ENCODE measurements around the gene AATK. TPM values are rescaled to one million over a fixed set of nuclear protein-coding genes. Genes with fewer than 3 reads are reported as not detected.

The AATK gene
- polyA plus RNA-seq, 3 donors, result 3.9 to 13.2 (median 5.2) TPM

DNA sequence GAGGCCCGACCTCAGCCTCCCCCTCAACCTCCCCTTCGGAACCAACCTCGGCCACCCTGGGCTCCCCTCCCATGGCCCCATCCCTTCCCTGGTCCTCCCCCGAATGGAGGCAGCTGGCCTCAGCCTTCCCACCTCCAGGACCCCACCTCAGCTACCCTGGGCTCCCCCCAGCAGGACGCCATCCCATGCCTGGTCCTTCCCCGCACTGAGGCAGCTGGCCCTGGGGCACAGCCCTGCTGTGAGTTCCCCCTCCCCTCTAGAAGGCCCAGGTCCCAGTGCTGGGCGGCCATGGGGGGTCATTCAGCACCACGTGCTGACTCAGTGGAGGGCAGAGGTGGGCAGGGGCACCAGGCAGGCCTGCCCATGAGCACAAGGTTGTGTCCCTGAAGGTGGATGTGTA is 29.7 kb downstream of the AATK start:
- 71 to 86% (median 80%) methylated on average over 8 of the region's 8 CpGs for WGBS, 3 donors

DNA sequence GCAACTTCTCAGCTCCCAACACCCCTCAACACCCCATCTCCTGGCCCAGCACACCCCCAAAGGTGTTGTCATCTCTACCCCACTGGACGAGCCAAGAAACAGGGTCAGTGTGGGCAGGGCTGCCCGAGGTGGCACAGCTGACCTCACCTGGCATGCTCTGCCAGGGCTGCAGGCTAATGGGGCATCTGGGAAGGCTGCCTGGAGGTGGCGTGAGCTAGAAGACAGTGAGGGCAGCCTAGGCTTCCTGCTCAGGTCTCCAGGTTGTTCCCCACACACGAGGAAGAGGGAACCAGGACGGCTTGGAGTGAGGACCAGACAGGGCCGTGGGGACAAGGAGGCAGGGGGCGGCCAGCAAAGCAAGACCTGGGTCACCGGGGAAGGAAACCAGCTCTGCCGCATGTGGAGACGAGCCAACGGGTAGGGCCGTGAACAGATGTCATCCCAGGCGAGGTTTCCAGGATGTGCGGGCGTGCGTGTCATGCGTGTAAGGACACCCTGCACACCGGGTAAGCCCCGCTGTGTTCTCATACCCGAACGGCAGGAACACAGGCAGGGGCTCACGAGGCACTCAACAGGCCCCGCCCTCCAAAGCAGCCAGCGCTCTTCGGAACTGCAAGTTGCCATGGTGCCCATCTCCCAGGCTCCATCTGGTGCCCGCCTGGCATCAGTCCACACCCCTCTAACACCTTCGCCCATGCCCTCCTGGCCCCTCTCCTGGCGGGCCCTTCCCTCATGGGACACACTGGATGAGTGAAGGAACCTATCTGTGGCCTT is 30.3 kb downstream of the AATK start:
- no peak overlapping the region for H3K27ac ChIP-seq (ENCODE audit: low read depth, low read length)
- WGBS, 3 donors, result 69 to 85% (median 78%) methylated on average over 24 to 28 of the region's 28 CpGs

More for the DNA sequence above, 29.7 kb downstream of the AATK start:
- no peak overlapping the region for H3K27ac ChIP-seq (ENCODE audit: low read depth, low read length)

DNA sequence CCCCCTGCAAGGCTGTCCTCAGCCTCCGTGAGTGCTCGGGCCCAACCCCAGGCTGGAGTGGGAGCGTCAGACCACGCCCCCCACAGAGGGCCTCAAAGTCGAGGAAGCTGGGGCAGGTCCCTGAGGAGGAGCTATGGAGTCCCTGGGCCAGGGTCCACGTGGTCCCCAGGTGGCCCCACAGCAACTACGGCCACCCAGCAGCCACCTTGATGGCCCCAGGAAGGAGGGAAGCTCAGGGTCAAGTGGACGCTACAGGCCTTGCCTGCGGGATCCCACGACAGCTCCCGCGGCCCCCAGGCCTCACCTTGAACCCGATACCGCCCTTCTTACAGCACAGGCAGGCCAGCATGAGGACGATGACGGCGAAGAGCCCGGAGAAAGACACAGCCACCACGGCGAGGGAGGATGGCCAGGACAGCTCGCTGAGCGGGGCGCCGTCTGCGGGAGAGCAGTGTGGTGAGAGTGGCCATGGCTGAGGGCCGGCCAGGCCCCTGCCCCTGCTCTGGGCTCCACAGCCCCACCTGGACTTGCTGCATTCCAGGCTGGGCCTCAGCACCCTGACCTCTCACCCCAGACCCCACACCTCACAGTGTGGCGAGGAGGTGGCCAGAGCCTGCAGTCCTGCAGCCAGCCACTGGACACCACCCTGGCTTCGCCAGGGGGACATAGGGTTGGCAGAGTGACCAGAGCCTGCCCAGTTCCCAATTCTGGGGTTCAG is 31.8 kb downstream of the AATK start:
- H3K27ac ChIP-seq (ENCODE audit: low read depth, low read length), result no peak overlapping the region

DNA sequence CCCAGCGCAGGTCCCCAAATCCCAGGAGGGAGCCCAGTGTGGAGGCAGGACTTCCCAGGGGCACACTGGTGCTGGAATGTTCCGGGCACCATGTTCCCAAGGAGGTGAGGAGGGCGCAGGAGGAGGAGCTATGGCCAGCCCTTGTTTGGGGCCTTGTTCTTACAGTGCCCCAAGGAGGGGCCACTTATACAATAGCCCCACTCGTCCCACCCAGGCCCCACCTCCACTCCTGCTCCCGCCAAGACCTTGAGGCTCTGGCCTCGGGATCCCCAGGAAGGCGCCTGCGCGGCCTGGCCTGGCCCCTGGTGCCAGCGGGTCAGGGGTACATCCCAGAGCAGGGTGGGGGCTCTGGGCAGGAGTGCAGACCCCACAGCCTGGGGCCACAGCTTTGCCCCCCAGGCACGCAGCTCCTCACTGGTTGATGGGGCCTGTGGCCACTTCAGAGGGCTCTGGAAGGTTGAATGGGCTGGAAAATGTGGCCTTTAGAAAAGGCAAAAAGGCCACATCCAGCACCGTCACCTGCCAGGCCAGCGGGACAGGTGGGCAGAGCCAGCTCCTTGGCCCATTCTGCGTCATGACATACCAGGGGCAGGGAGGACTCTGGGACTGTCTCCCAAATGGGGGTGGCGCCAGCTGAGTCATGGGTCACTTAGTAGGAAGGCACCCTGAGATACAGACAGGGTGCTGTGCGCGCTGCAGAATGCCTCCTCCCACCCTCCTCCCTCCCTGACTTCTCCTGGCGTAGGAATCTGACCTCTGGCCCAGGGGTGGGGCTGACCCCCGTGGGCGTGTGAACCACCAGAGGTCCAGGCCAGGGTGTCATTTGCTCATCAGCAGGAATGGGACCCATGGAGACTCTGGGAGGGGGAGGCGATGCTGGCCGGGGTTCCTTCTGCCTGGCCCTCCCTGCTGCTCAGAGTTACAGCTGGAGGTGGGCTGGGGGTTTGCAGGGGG is 33.0 kb downstream of the AATK start:
- 82 to 87% (median 82%) methylated on average over 21 to 22 of the region's 22 CpGs for WGBS, 3 donors
- H3K27ac ChIP-seq (ENCODE audit: low read depth, low read length), result no peak overlapping the region

More for the DNA sequence above, 31.8 kb downstream of the AATK start:
- WGBS, 3 donors, result 80 to 85% (median 83%) methylated on average over 26 to 28 of the region's 28 CpGs

DNA sequence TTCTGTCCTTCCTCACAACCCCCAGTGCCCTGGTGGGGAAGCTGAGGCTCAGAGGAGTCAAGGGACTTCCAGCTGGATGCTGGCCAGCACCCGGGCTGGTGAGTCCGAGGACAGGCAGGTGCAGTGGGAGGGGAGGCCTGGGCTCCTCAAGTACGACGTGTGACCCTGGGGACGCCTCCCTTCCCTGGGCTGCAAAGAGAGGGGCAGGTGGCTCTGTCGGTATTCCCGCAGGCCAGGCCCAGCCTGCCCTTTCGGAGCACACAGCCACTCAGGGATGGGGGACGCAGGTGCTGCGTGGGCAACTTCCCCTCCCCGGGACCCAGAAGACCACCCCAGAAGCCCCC is 33.9 kb downstream of the AATK start:
- 46 to 85% (median 69%) methylated on average over 9 to 11 of the region's 11 CpGs for WGBS, 3 donors
- no peak overlapping the region for H3K27ac ChIP-seq (ENCODE audit: low read depth, low read length)

DNA sequence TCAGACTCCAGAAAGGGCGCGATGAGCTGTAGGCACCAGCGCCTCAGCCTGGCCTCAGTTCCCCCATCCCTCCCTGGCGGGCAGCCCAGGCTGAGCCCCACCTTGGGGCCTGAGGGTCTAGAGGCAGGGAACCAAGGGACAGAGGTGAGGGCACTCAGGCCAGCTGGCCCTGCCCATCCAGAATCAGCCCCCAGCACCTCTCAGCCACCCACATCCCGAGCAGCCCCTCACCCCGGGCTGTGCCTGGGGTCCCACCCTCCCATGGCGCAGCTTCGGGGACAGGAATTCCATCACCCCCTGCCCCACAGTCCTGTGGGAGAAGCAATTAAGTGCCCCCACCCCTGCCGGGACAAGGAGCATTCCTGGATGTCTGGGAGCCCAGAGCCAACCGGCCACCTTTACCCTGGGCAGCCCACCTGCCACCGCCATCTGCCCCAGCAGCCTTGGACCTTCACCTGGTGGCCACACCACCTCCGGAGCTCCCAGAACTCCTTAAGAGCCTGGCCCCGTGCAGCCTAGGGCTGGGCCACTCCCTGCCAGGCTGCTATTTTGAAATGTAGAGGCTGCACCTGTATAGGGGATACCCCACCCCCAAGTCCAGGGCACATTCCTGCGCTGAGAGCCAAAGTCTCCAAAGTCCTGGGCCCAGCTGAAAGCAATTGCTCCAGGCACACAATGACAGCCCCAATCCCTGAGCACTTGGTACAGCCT is 34.4 kb downstream of the AATK start:
- WGBS, 3 donors, result 69 to 93% (median 81%) methylated on average over 13 to 14 of the region's 14 CpGs

DNA sequence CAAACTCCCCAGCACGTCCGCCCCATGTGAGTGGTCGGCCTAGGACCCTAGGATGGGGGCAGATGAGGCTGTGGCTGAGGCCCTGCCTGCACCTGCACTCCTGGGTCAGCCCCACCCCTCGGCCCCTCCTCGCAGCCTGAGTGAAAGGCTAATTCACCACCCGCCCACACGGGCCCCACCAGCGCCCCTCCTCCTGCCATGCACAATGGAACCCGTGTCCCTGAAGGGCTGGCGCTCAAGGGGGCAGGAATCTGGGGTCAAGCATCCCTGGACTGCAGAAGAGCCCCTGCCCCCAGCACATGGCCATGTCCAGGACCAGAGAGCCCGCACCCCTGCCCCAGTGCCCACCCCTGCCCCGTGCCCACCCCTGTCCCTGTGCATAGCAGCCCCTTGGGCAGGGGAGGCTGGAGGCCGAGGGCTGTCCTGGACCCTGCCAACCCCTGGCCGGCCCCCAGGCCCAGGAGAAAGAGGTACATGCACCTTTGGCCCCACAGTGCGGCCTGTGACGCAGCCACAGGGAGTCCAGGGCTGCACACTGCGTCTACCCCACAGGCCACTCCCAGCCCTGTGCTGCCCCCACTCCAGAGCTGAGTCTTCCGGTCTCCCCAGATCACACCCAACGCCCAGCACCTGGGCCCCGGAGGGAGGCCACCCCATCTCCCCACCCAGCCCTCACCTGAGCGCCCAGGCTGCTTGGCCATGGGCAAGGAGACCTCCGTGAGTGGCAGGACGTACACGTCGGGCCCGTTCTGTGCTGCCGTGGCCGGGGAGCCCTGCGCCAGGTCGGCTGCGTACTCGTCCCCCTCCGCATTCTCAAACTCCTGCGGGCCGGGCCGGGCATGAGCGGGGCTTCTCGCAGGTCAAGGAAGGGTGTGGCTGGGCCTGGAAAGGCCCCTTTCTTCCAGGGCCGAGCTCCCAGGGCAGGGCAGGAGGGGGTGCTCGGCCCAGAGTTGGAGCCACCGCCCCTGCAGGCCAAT is 35.3 kb downstream of the AATK start:
- no peak overlapping the region for H3K27ac ChIP-seq (ENCODE audit: low read depth, low read length)
- WGBS, 3 donors, result 87 to 91% (median 89%) methylated on average over 36 to 41 of the region's 41 CpGs

More for the DNA sequence above, 34.4 kb downstream of the AATK start:
- H3K27ac ChIP-seq (ENCODE audit: low read depth, low read length), result no peak overlapping the region

DNA sequence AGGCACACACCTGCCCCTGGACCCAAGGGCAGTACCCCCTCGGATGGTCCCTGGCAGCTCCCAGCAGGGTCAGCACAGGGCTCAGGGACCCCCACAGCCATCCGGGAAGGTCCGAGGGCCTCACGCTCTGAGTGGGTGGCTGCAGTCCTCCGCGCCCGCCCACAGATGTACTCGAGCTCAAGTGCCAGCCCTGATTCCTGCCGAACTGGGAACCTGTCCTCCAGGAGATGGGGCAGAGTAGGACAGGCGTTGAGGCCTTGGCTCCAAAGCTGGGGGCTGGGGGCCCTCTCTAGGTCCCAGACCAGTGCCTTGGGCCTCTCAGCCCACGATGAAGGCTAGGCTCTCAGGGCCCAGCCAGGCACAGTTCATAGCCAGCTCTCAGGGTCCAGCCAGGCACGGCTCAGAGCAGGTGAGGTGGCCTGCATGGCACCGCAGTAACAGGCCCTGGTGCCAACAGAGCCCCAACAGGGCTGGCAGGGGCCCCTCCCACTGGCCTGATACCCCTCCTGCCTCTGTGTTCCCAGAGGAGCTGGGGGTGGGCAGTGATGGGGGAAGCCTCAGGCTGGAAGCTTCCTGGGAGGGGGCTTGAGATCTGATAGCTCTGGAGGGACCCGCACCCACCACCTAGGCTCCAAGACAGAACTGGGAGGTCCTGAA is 36.2 kb downstream of the AATK start:
- 76 to 89% (median 83%) methylated on average over 14 of the region's 14 CpGs for WGBS, 3 donors
- H3K27ac ChIP-seq (ENCODE audit: low read depth, low read length), result no peak overlapping the region

DNA sequence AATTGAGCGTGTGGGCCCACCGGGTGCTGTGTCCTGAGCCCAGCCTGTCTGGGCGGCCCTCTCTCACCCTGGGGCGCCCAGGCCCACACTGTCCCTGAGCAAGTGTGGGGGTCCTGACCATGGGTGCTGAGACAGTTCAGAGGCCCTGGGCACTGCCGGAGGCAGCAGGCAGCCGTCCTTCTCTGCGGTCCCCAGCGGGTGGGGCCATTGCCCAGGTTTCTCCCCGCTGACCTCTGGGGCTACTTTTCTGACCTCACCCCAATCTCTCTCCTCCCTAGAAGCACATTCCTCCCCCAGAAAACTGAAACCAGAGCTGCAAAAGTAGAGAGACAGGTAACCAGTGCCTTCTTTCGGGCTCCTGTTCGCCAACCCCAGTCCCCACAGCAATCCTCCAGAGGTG is 36.7 kb downstream of the AATK start:
- WGBS, 3 donors, result 91 to 94% (median 91%) methylated on average over 10 to 11 of the region's 11 CpGs
- no peak overlapping the region for H3K27ac ChIP-seq (ENCODE audit: low read depth, low read length)

DNA sequence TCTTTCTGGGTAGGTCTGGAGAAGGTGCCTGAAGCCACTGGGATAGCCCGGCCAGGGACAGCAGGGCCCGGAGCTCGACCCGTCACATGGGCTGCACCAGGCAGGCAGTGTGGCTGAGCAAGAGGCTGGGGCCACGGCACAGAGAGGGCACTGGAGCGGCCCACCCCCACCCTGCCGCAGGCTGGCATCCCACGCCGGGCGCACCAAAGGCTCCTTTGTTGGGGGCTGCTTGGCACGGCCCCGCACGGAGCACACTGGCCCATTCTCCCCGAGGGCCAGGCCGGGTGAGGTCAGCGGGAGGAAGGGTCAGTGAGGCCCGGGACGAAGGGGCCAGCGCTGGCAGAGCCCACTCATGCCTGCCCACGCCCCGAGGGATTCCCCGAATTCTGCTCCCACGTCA is 37.2 kb downstream of the AATK start:
- no peak overlapping the region for H3K27ac ChIP-seq (ENCODE audit: low read depth, low read length)
- 87 to 90% (median 89%) methylated on average over 23 of the region's 23 CpGs for whole genome bisulfite sequencing, 3 donors

DNA sequence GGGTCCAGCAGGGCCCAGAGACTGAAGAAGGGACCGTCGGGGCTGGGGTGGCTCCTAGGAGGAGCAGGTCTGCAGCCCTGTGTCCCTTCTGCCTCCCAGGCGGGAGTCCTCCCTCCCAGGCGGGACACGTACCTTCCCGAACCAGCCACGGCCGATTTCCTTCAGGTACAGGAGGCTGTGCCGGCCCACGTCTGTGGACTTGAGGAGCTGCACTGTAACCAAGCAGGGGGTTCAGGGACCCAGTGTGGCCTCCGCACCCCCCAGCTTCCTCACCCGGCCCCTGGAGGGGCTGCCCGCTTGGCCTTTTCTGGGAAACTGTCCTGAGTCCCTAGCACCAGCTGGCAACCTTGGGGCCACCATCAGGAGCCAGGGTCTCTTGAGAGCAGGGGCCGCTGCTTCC is 37.7 kb downstream of the AATK start:
- 85 to 91% (median 86%) methylated on average over 14 of the region's 14 CpGs for WGBS, 3 donors
- no peak overlapping the region for H3K27ac ChIP-seq (ENCODE audit: low read depth, low read length)

DNA sequence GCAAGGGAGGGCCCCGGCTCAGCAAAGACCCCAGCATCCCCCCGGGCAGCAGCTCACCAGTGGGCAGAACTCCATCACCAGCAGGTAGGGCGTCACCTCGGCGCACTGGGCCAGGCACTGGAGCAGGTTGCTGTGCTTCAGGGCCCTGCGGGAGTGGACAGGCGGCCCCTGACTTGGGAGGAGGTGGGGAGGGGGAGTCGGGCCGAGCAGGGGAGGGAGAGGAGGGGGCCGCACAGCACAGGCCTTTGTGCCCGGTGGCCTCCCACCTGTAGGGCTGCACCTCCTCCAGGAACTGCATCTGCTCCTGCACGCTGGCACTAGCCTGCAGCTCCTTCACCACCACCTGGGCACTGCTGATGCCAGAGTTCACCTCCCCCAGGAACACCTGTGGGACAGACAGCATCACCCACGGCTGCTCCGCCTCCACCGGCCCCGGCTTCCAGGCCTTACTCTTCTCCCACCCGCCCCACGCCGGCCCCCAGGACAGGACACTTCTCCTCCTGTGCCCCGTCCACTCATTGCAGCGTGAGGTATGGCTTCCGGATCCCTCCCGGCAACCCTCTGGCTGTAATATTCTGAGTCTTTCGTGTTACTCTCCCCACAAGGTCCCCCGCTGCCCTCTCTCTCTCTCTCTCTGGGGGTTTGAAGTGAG is 38.4 kb downstream of the AATK start:
- no peak overlapping the region for H3K27ac ChIP-seq (ENCODE audit: low read depth, low read length)
- 78 to 83% (median 82%) methylated on average over 21 to 25 of the region's 25 CpGs for WGBS, 3 donors

DNA sequence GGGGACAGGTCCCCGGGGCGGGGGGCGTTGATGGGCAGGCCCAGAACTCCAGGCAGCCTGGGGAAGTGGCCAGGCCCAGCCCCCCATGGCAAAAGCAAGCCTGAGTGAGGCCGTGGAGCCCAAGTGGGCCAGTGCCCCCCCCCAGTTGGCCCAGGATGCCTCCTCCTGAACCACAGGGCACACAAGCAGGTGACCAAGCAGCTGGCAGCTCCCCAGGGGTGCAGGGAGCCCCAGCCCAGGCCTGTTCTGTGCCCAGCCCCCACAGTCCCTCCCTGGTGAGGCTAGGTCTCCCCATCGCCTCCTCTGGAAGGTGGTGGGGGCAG is 38.9 kb downstream of the AATK start:
- no peak overlapping the region for H3K27ac ChIP-seq (ENCODE audit: low read depth, low read length)
- WGBS, 3 donors, result 56 to 83% (median 61%) methylated on average over 4 to 5 of the region's 5 CpGs

DNA sequence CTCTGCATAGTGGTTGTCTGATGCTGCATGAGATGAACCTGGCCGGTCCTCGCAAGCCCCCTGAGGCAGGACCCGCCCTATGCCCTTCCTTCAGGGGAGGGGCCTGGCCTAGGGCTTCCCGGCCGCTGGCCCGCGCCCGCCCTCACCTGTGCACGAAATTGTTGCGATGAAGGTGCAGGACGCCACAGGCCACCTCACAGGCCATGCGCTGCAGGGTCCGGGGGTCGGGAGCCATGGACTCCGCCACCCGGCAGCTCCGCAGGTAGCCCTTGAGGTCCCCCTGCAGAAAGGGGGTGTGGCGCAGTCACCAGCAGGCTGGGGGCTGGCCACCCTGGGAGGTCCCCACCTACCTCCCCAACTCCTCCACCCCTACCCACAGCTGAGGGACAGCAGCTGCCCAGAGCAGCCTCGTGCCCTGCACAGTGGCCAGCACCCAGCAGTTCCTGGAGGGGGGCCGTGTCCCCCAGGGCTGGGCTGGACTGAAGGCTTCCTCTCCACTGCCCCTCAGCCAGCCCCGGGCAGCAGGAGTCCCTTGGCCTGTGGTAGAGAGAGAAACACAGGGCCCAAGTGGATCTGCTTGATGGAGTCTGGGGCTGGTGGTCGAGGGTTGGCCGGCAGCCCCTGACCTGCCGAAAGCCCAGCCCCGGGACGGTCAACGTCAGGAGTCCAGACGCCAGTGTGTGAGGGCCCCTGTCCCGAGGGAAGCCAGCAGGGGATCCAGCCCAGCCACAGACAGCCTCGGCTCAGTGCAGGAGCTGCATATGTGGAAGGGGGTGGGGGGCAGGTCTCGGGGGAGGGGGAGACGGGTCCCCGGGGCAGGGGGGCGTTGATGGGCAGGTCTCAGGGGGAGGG is 39.5 kb downstream of the AATK start:
- H3K27ac ChIP-seq (ENCODE audit: low read depth, low read length), result no peak overlapping the region
- WGBS, 3 donors, result 67 to 84% (median 68%) methylated on average over 28 to 33 of the region's 34 CpGs

DNA sequence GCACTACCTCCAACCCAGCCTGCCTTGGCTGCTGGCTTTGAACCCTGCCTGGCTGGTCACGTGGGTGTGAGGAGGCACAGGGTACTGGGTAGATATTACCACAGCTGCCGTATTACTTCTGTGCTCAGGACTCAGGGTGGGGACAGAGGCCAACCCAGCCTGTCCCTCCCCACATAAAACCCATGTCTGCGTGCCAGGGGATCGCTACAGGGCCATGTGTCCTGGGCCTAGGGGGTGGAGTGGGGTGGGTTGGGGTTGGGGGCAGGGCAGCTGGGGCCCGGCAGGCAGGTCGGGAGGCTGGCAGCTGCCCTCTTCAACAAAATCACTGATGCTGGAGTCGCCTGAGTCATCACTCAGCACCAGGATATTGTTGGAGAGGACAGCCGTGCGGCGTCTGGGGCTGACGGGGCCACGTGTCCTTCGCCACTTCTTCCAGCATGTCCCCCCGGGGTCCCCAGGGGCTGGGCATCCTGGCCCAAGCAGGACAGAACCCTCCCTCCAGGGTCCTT is 40.4 kb downstream of the AATK start:
- WGBS, 3 donors, result 70 to 84% (median 77%) methylated on average over 14 of the region's 14 CpGs
- H3K27ac ChIP-seq (ENCODE audit: low read depth, low read length), result no peak overlapping the region
